ENCODE data around the gene SPAG7. TPM values are rescaled to one million over a fixed set of nuclear protein-coding genes. Genes with fewer than 3 reads are reported as not detected.

SPAG7 gene
- total RNA-seq, 1 donor from 2014 or later = 158 TPM

DNA sequence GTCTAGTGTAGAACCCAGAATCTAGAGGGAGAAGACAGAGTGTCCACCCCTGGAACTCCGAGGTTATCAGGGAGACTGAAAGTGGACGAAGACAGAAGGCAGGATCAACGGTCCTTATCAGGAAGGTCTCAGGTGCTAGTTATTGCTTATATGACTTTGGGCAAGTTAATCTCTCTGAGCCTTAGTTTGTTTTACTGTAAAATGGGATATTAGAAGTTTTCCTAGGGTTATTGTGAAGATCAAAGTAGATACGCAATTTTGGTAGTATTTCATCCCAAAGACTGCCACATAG lies 26.4 kb downstream of the SPAG7 start:
- Histone ChIP-seq H3K36me3 (peaks cover 71% of the 10 kb centered on the region), H3K27ac (replicated peaks) (peak overlapping the region; percentile 96), H3K27me3 (ENCODE audit: low read depth) (no peaks in the 10 kb centered on the region), H3K9me3 (replicated peaks) (no peaks in the 10 kb centered on the region), H3K4me1 (peaks cover 84% of the 10 kb centered on the region), H3K4me3 (peak overlapping the region; percentile 84)
- DNase-seq = no peak
- TF ChIP-seq, protein P1, sequence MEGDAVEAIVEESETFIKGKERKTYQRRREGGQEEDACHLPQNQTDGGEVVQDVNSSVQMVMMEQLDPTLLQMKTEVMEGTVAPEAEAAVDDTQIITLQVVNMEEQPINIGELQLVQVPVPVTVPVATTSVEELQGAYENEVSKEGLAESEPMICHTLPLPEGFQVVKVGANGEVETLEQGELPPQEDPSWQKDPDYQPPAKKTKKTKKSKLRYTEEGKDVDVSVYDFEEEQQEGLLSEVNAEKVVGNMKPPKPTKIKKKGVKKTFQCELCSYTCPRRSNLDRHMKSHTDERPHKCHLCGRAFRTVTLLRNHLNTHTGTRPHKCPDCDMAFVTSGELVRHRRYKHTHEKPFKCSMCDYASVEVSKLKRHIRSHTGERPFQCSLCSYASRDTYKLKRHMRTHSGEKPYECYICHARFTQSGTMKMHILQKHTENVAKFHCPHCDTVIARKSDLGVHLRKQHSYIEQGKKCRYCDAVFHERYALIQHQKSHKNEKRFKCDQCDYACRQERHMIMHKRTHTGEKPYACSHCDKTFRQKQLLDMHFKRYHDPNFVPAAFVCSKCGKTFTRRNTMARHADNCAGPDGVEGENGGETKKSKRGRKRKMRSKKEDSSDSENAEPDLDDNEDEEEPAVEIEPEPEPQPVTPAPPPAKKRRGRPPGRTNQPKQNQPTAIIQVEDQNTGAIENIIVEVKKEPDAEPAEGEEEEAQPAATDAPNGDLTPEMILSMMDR (IDR thresholded peaks at IDR 0.05; ENCODE audit: borderline replicate concordance) = no peak
- intact Hi-C loops (cut with micrococcal nuclease) = no loop called here

DNA sequence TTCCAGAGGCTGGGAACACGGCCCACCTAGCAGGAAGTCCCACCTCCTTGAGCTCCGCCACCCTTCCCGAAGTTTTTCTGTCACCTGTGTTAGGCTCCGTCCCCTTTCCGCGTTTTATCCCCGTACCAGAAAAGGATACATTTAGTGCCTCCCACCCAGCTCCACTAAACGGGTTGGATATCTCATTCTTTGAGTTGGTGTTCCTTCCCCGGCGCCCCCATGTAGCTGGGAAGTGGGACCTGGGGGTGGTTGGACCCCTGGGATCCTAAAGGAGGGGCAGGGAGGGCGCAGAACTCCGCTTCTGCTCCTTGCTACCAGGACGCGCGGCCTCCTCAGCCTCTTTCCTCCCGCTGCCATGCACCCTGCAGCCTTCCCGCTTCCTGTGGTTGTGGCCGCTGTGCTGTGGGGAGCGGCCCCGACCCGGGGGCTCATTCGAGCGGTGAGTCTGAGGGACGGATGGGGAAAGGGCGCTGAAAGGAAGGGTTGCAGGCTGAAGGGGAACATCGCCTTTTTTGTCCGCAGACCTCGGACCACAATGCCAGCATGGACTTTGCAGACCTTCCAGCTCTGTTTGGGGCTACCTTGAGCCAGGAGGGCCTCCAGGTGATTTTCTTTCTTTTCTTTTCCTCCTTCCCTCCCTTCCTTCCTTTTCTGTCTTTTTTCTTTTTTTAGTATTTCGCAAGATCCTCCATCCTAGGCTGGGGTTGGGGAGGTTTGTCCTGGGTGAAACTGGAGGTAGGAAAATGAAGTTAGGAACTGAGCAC lies 26.9 kb downstream of the SPAG7 start:
- H3K4me3 ChIP-seq = peak overlapping the region; percentile 84
- no peaks in the 10 kb centered on the region for H3K9me3 ChIP-seq (replicated peaks)
- DNase-seq = peak; percentile 77
- H3K27me3 ChIP-seq (ENCODE audit: low read depth) = no peaks in the 10 kb centered on the region
- intact Hi-C loops (cut with micrococcal nuclease) = no loop called here
- peaks cover 79% of the 10 kb centered on the region for H3K4me1 ChIP-seq
- peaks cover 67% of the 10 kb centered on the region for H3K36me3 ChIP-seq
- peak overlapping the region; percentile 96 for H3K27ac ChIP-seq (replicated peaks)
- TF ChIP-seq, protein P1 (IDR thresholded peaks at IDR 0.05; ENCODE audit: borderline replicate concordance) = no peak

DNA sequence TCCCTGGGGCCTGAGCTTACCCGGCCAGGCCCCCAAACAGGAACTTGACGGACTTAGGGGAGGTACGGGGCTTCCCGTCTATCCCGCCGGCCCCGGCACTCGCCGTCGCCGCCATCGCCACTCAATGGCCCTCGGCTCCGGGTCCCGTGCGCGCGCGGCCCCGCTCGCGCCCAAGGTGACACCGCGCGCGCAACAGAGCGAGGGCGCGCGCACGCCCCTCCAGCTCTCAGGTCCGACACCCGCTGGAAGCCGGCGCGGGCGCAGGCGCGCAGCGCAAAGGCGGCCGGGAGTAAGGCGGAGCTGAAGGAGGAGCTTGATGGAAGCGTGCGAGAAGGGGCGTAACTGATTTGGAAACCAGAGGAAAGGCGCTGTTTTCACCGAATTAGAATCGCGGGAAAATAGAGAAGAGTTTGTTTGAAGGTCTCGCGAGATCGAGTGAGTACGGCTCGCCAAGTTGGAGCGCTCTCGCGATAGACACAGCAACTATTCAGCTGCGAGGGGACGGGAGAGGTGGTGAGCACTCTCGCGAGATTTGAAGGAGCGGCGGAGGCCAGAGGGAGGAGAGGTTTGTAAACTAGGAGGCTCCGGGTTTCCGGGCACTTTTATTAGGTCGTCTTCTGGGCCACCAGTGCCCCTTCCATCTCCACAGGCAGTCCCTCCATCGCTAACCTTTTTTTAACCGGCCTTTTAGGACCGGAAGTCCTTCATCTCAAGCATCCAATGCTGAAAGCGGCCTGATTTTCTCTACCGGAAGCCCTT lies 27.6 kb downstream of the SPAG7 start, which contains the start of the genes RNF167 and SLC25A11:
Gene RNF167, plus strand, starts transcription at position 473 of the 759 bp plus-strand sequence. CDS start 642 bp downstream, outside the sequence.
Gene SLC25A11, minus strand, starts transcription at position 251 of the 759 bp plus-strand sequence. Its CDS starts 136 bp downstream, at position 115.
- H3K36me3 ChIP-seq = peaks cover 63% of the 10 kb centered on the region
- intact Hi-C loops (cut with micrococcal nuclease) = no loop called here
- peak within 1 kb of the TSS; percentile 84 for H3K4me3 ChIP-seq
- no peaks in the 10 kb centered on the region for H3K9me3 ChIP-seq (replicated peaks)
- H3K4me1 ChIP-seq = peaks cover 71% of the 10 kb centered on the region
- DNase-seq = peak; percentile 93
- TF ChIP-seq, protein P1 (IDR thresholded peaks at IDR 0.05; ENCODE audit: borderline replicate concordance) = no peak
- peak within 1 kb of the TSS; percentile 96 for H3K27ac ChIP-seq (replicated peaks)
- no peaks in the 10 kb centered on the region for H3K27me3 ChIP-seq (ENCODE audit: low read depth)

DNA sequence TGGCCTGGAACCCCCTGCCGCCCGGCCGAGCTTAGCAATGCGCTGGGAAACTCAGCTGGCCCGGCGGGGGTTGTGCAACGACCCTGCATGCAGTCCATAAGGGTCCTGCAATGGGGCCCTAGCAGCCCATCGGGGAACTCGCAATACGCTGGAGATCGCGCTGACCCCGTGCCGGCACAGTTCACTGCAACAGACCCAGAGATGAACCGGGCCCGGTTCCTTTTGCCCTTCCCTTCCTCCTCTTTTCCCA lies 28.1 kb downstream of the SPAG7 start:
- peak overlapping the region; percentile 84 for H3K4me3 ChIP-seq
- H3K9me3 ChIP-seq (replicated peaks) = no peaks in the 10 kb centered on the region
- H3K27me3 ChIP-seq (ENCODE audit: low read depth) = no peaks in the 10 kb centered on the region
- peak; percentile 44 for DNase-seq
- H3K27ac ChIP-seq (replicated peaks) = peak overlapping the region; percentile 96
- peaks cover 69% of the 10 kb centered on the region for H3K4me1 ChIP-seq
- peaks cover 58% of the 10 kb centered on the region for H3K36me3 ChIP-seq
- TF ChIP-seq, protein P1 (IDR thresholded peaks at IDR 0.05; ENCODE audit: borderline replicate concordance) = no peak
- intact Hi-C loops (cut with micrococcal nuclease) = no loop called here

DNA sequence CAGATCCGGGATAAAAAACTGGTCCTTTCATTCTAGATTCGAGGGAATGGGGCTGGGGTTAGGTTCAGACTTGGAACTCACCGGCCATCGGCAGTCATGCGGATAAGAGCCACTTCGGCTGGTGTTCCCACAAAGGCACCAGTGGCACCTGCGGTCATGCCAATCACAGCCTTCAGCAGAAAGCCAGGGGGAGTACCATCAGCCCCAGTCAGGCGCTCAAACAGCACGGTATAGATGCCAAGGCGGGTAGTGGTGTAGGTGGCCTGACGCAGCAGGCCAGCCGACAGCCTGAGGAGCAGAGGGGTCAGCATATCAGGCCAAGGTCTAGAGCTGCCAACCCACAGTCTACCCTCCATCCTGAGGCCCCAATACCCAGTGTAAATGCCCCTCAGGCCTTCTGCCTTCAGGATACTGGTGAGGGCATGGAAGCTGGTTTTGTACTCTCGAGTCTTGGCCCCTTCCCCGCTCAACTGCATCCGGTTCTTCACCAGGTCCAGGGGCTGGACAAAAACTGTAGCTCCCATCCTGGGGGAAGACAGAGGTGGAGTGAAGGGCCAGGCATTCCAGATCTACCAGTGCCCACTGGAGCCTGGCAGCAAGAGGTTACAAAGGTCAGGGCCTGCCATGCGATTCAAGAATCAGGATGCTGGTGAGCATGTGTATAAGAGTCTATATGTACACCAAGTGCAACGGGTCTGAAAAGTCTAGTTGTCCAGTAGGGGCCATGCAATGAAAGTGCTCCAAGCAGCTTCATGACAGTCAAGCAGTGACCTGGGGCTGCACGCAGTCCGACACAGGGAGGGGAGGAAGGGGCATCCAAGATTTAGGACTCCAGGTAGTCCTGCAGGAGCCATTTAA lies 28.7 kb downstream of the SPAG7 start:
- TF ChIP-seq, protein P1 (IDR thresholded peaks at IDR 0.05; ENCODE audit: borderline replicate concordance) = no peak
- intact Hi-C loops (cut with micrococcal nuclease) = no loop called here
- H3K27ac ChIP-seq (replicated peaks) = peak overlapping the region; percentile 96
- peak overlapping the region; percentile 84 for H3K4me3 ChIP-seq
- H3K36me3 ChIP-seq = peaks cover 52% of the 10 kb centered on the region
- H3K4me1 ChIP-seq = peaks cover 69% of the 10 kb centered on the region
- no peaks in the 10 kb centered on the region for H3K27me3 ChIP-seq (ENCODE audit: low read depth)
- DNase-seq = no peak
- no peaks in the 10 kb centered on the region for H3K9me3 ChIP-seq (replicated peaks)

Data from left ventricle myocardium inferior (tissue), 1 donor.